A549 (cell line): Measurements from ENCODE around the gene DEFB116. TPM values are rescaled to one million over a fixed set of nuclear protein-coding genes. Genes with fewer than 3 reads are reported as not detected.
"Not testable (repeated sequence)": the region's sequence is repeated elsewhere in the genome, so short reads cannot be mapped to it uniquely, and the experiment has no call there.

Source experiments
- ATAC-seq, 2 experiments: fragments of 200-7000 bp in 1 of 2; fragments of >200 bp in 1 of 2; cut with Nextera tagmentation in 1 of 2; cut with Tn5 transposase in 1 of 2; 3 replicates each; pipeline versions ENCODE4 v1.8.0 to v1.9.1; 2018 to 2020; ENCODE audit warnings: mild to moderate bottlenecking in 1 of 2, moderate library complexity in 1 of 2
- CTCF ChIA-PET: fragments of 300-600 bp; sonication (Branson Sonifier 250); formaldehyde crosslinking; extraction: SDS; loops from one replicate; lab custom pipeline; 2021; ENCODE audit warnings: antibody characterized with exemption, inconsistent platforms; lab: Yijun Ruan, JAX
- POLR2A ChIA-PET: fragments of 350-600 bp; formaldehyde crosslinking; extraction: SDS; loops from one replicate; lab custom pipeline; 2021; ENCODE audit warnings: antibody characterized with exemption, inconsistent platforms; lab: Yijun Ruan, JAX
- DNase-seq, 2 experiments: peaks; one replicate each; pipeline versions ENCODE4 v3.0.0 to v3.0.0-alpha.2; 2011 to 2016; ENCODE audit warnings: low read depth in 1 of 2, low spot score in 1 of 2
- FAIRE-seq: peaks from 2 replicates; lab custom pipeline; 2011; peaks lifted over from hg19 to GRCh38; lab: Jason Lieb, UNC
- H3K27ac ChIP-seq, 2 experiments: fragments of >200 bp; sonication (Bioruptor Twin); formaldehyde crosslinking; 3 replicates each; pipeline ENCODE4 v1.5.1; 2016 to 2017
- H3K4me1 ChIP-seq: fragments of >200 bp; sonication (Bioruptor Twin); formaldehyde crosslinking; 3 replicates; pipeline ENCODE4 v1.6.1; 2016
- H3K4me2 ChIP-seq: fragments of >200 bp; sonication (Bioruptor Twin); formaldehyde crosslinking; 3 replicates; pipeline ENCODE4 v1.6.1; 2016
- H3K4me3 ChIP-seq: fragments of >200 bp; sonication (Bioruptor Twin); formaldehyde crosslinking; 3 replicates; pipeline ENCODE4 v1.5.1; 2016
- H3K9me3 ChIP-seq: fragments of >200 bp; sonication (Bioruptor Twin); formaldehyde crosslinking; 3 replicates; pipeline ENCODE4 v1.6.1; 2016
- BHLHE40 ChIP-seq: IDR thresholded peaks from 2 replicates; pipeline ENCODE4 v1.6.1; 2012; ENCODE audit warnings: low read depth, low read length, inconsistent platforms
- CBX2 ChIP-seq: fragments of 200-600 bp; sonication (generic); IDR thresholded peaks from 2 replicates; pipeline ENCODE4 v1.6.1; 2016; ENCODE audit warnings: low read depth, mild to moderate bottlenecking, borderline replicate concordance
- CHD2 ChIP-seq: fragments of 150-350 bp; IDR thresholded peaks from 2 replicates; pipeline ENCODE4 v1.6.1; 2014; ENCODE audit warnings: low read length; ENCODE audit not compliant: partially characterized antibody
- EHF ChIP-seq: fragments of 250-450 bp; sonication (Bioruptor Pico); IDR thresholded peaks from 2 replicates; pipeline ENCODE4 v1.5.0; 2020; ENCODE audit warnings: mild to moderate bottlenecking
- EP300 ChIP-seq, 2 experiments: fragments of >200 bp; sonication (Bioruptor Twin); formaldehyde crosslinking; IDR thresholded peaks; 2 replicates in 1 of 2; 3 replicates in 1 of 2; pipeline ENCODE4 v1.6.1; 2016 to 2017
- ESRRA ChIP-seq: fragments of 150-350 bp; IDR thresholded peaks from 2 replicates; pipeline ENCODE4 v1.6.1; 2014; ENCODE audit warnings: mild to moderate bottlenecking, low read length, borderline replicate concordance
- HDAC2 ChIP-seq: fragments of 200-600 bp; sonication (generic); IDR thresholded peaks from 2 replicates; pipeline ENCODE4 v1.6.1; 2016
- MAFK ChIP-seq: fragments of 450-650 bp; IDR thresholded peaks from 2 replicates; pipeline ENCODE4 v1.6.1; 2014; ENCODE audit not compliant: partially characterized antibody
- NPAS2 ChIP-seq: fragments of 250-450 bp; sonication (Bioruptor Pico); IDR thresholded peaks from 2 replicates; pipeline ENCODE4 v1.8.0; 2022; ENCODE audit warnings: mild to moderate bottlenecking, moderate library complexity, borderline replicate concordance
- NR3C1 ChIP-seq: fragments of >200 bp; sonication (Bioruptor Twin); formaldehyde crosslinking; IDR thresholded peaks from 3 replicates; pipeline ENCODE4 v1.6.1; 2017
- POLR2A ChIP-seq: IDR thresholded peaks from 2 replicates; pipeline ENCODE4 v1.6.1; 2012; ENCODE audit warnings: mild to moderate bottlenecking, low read length
- RAD21 ChIP-seq, 2 experiments: fragments of >200 bp in 1 of 2; sonication (Bioruptor Twin) in 1 of 2; formaldehyde crosslinking in 1 of 2; IDR thresholded peaks in 1 of 2; conservative IDR thresholded peaks in 1 of 2; 2 replicates in 1 of 2; 3 replicates in 1 of 2; pipeline ENCODE4 v1.6.1; 2012 to 2018; ENCODE audit warnings: inconsistent platforms in 1 of 2
- RCOR1 ChIP-seq: fragments of 150-350 bp; IDR thresholded peaks from 2 replicates; pipeline ENCODE4 v1.6.1; 2014; ENCODE audit warnings: antibody characterized with exemption, low read length, low read depth
- RFX5 ChIP-seq: fragments of 450-650 bp; IDR thresholded peaks from 2 replicates; pipeline ENCODE4 v1.7.1; 2014; ENCODE audit warnings: antibody characterized with exemption, mild to moderate bottlenecking, moderate library complexity
- RNF2 ChIP-seq: fragments of 200-600 bp; sonication (generic); IDR thresholded peaks from 2 replicates; pipeline ENCODE4 v1.6.1; 2016; ENCODE audit warnings: low read depth, mild to moderate bottlenecking, antibody characterized with exemption, moderate library complexity, borderline replicate concordance
- SREBF2 ChIP-seq: fragments of 450-650 bp; IDR thresholded peaks from 2 replicates; pipeline ENCODE4 v1.6.1; 2014; ENCODE audit warnings: mild to moderate bottlenecking, moderate library complexity
- ZFP36 ChIP-seq: fragments of 450-650 bp; IDR thresholded peaks from 2 replicates; pipeline ENCODE4 v1.6.1; 2014; ENCODE audit warnings: borderline replicate concordance; ENCODE audit not compliant: partially characterized antibody
- ZNF302 ChIP-seq: fragments of 250-450 bp; sonication (Bioruptor Pico); IDR thresholded peaks from 2 replicates; pipeline ENCODE4 v1.9.0; 2021; ENCODE audit warnings: inconsistent platforms, mild to moderate bottlenecking, moderate library complexity
- WGBS: methylation state at CpG from one replicate; pipeline ENCODE4 v1.1.6; 2017; ENCODE audit errors: missing lambda C conversion rate; 5-methylcytosine and 5-hydroxymethylcytosine counted together
- polyA plus RNA-seq, 4 experiments: library from polyadenylated mRNA; depleted of rRNA in 3 of 4; stranded (reverse); fragments of >200 nt; fragmentation: RNase III in 1 of 4; extraction: RNeasy Plus Mini Kit Qiagen cat#74134 plus additional on column Dnase treatment in 1 of 4; gene quantifications; 2 replicates in 3 of 4; 3 replicates in 1 of 4; pipeline ENCODE4 v1.2.3, GENCODE V29; 2011 to 2017
- TF ChIP-seq, protein P1 (sequence below): fragments of 200-600 bp; sonication (generic); IDR thresholded peaks from 2 replicates; pipeline ENCODE4 v1.6.1; 2016; ENCODE audit warnings: antibody characterized with exemption, mild to moderate bottlenecking, moderate library complexity
- TF ChIP-seq, protein P2 (sequence below): fragments of >200 bp; sonication (Bioruptor Twin); formaldehyde crosslinking; IDR thresholded peaks from 2 replicates; pipeline ENCODE4 v1.6.1; 2016

The DEFB116 gene
- polyA plus RNA-seq, 2 of the 4 experiments (the other 2 are of a cell fraction) = not detected

DNA sequence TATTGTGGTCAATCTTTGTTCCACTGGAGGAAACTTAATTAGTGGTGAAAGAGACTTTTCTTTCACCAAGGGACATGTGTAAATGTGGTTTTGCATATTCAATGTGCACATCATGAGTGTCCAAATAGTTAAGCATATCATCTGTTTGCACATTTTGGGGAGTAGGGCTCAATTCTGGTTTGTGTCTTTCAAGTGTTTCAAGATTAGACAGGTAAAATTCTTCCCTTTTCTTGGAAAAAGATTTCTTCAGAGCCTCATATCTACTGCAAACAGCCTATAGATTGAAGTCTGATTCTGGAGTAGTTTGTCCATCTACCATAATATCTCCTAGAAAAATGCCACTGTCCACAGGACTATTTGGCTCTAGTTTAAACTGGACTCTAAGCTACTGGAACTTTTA lies 33.1 kb upstream of the DEFB116 start:
- no peak for ATAC-seq
- Histone ChIP-seq H3K27ac (no peak overlapping the region), H3K4me1 (no peaks in the 10 kb centered on the region), H3K9me3 (no peaks in the 10 kb centered on the region), H3K4me3 (no peak overlapping the region), H3K4me2 (no peak overlapping the region)
- ChIA-PET CTCF (no interaction called here), POLR2A (no interaction called here)
- DNase-seq = no peak
- TF ChIP-seq BHLHE40 = no peak
- no peak for TF ChIP-seq NR3C1
- TF ChIP-seq ZFP36 = no peak
- FAIRE-seq = no peak

DNA sequence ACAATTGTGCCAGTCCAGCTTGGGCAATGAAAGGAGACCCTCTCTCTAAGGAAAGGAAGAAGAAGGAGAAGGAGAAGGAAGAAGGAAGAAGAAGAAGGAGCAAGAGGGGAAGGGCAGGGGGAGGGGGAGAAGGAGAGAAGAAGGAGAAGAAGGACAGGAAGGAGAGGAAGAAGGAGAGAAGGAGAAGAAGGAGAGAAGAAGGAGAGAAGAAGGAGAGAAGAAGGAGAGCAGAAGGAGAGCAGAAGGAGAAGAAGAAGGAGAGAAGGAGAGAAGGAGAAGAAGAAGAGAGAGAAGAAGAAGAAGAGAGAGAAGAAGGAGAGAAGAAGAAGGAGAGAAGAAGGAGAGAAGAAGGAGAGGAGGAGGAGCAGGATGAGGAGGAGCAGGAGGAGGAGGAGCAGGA lies 22.5 kb upstream of the DEFB116 start:
- DNase-seq (no peak), FAIRE-seq (no peak), ATAC-seq (no peak)
- H3K4me2 ChIP-seq = no peak overlapping the region
- H3K4me3 ChIP-seq = no peak overlapping the region
- H3K27ac ChIP-seq = no peak overlapping the region
- ChIA-PET CTCF (interaction anchor here (0.7 kb wide), 1 partner anchor 42 kb away, joined by 3 read pairs; no protein-coding TSS in a partner anchor), POLR2A (no interaction called here)
- no peaks in the 10 kb centered on the region for H3K9me3 ChIP-seq
- H3K4me1 ChIP-seq = no peaks in the 10 kb centered on the region
- no peak for TF ChIP-seq BHLHE40
- no peak for TF ChIP-seq NR3C1
- TF ChIP-seq, protein P1, sequence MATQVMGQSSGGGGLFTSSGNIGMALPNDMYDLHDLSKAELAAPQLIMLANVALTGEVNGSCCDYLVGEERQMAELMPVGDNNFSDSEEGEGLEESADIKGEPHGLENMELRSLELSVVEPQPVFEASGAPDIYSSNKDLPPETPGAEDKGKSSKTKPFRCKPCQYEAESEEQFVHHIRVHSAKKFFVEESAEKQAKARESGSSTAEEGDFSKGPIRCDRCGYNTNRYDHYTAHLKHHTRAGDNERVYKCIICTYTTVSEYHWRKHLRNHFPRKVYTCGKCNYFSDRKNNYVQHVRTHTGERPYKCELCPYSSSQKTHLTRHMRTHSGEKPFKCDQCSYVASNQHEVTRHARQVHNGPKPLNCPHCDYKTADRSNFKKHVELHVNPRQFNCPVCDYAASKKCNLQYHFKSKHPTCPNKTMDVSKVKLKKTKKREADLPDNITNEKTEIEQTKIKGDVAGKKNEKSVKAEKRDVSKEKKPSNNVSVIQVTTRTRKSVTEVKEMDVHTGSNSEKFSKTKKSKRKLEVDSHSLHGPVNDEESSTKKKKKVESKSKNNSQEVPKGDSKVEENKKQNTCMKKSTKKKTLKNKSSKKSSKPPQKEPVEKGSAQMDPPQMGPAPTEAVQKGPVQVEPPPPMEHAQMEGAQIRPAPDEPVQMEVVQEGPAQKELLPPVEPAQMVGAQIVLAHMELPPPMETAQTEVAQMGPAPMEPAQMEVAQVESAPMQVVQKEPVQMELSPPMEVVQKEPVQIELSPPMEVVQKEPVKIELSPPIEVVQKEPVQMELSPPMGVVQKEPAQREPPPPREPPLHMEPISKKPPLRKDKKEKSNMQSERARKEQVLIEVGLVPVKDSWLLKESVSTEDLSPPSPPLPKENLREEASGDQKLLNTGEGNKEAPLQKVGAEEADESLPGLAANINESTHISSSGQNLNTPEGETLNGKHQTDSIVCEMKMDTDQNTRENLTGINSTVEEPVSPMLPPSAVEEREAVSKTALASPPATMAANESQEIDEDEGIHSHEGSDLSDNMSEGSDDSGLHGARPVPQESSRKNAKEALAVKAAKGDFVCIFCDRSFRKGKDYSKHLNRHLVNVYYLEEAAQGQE = no peak
- TF ChIP-seq RFX5 = no peak
- no peak for TF ChIP-seq RNF2
- TF ChIP-seq RCOR1 = no peak
- no peak for TF ChIP-seq CHD2
- TF ChIP-seq ESRRA = no peak
- no peak for TF ChIP-seq RAD21 (conservative IDR thresholded peaks at IDR 0.05 in 1 of 2, IDR thresholded peaks at IDR 0.05 in 1 of 2)
- no peak for TF ChIP-seq EP300 (IDR thresholded peaks at IDR 0.05)
- no peak for TF ChIP-seq NPAS2 (CRISPR knock-in tag)

GRCh38 chr20:31322504-31322903 lies 14.1 kb upstream of the DEFB116 start:
- no peak for ATAC-seq
- DNase-seq = no peak
- Histone ChIP-seq H3K27ac (no peak overlapping the region), H3K9me3 (no peaks in the 10 kb centered on the region), H3K4me1 (no peaks in the 10 kb centered on the region), H3K4me2 (no peak overlapping the region), H3K4me3 (no peak overlapping the region)
- TF ChIP-seq SREBF2 (no peak), BHLHE40 (no peak), MAFK (no peak), HDAC2 (no peak), RNF2 (no peak), POLR2A (no peak), EHF (CRISPR knock-in tag) (no peak), ZNF302 (CRISPR knock-in tag) (no peak), CBX2 (no peak)
- TF ChIP-seq, protein P2, sequence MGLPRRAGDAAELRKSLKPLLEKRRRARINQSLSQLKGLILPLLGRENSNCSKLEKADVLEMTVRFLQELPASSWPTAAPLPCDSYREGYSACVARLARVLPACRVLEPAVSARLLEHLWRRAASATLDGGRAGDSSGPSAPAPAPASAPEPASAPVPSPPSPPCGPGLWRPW = no peak
- WGBS = 9% methylated on average over 3 of the region's 3 CpGs
- ChIA-PET POLR2A (no interaction called here), CTCF (no interaction called here)
- no peak for FAIRE-seq

GRCh38 chr20:31284964-31285363 lies 23.4 kb downstream of the DEFB116 start:
- POLR2A ChIA-PET, H3K27ac ChIP-seq, FAIRE-seq, CTCF ChIA-PET, H3K4me3 ChIP-seq, H3K4me2 ChIP-seq, ATAC-seq, H3K4me1 ChIP-seq, DNase-seq, H3K9me3 ChIP-seq: not testable (repeated sequence)
- 15% methylated on average over 7 of the region's 7 CpGs for WGBS
